Measurements from ENCODE around the gene PCBP3.
"Not testable (repeated sequence)": the region's sequence is repeated elsewhere in the genome, so short reads cannot be mapped to it uniquely, and the experiment has no call there.

PCBP3 gene

DNA sequence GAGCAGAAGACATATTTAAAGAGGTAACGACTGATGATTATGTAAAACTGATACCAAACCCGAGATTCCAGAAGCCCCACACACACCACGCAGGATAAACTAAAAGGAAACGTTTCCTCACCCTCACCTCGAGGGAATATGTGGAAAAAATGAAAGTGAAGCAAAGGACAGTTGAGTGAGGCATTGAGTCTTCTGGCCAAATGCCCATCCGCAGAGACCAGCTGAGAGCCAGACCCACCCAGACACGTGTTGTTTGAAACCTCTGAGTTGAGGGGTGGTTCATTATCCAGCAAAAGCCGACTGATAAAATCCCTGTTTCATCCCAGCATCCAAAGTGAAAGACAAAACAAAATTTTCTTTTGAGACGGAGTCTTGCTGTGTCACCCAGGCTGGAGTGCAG lies 29.6 kb upstream of the PCBP3 start:
- no peak for DNase-seq

DNA sequence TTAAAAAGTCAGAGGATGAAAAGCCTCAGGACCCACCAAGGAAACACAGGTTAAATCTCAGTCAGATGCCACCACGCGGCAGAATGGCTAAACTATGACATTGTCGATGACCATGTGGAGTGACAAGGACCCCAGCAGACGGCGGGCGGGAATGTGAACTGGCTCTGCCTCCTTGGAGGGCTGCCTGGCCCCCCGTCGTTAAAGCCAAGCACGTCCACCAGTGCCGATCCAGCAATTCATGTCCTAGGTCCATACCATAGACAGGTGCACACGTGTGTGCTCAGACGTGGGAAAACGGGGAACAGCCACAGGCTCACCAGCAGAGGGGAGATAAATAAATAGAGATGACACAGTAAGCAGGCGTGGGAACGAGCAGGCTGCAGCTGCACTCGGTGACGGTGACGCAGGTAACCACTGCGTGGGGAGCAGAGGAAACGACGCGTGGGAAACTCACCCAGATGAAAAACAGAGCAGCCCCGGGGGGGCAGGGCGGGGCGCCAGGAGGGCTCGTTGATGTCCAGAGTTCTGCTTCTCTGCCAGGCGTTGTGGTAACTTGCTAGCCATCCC lies 28.3 kb upstream of the PCBP3 start:
- no peak for DNase-seq

DNA sequence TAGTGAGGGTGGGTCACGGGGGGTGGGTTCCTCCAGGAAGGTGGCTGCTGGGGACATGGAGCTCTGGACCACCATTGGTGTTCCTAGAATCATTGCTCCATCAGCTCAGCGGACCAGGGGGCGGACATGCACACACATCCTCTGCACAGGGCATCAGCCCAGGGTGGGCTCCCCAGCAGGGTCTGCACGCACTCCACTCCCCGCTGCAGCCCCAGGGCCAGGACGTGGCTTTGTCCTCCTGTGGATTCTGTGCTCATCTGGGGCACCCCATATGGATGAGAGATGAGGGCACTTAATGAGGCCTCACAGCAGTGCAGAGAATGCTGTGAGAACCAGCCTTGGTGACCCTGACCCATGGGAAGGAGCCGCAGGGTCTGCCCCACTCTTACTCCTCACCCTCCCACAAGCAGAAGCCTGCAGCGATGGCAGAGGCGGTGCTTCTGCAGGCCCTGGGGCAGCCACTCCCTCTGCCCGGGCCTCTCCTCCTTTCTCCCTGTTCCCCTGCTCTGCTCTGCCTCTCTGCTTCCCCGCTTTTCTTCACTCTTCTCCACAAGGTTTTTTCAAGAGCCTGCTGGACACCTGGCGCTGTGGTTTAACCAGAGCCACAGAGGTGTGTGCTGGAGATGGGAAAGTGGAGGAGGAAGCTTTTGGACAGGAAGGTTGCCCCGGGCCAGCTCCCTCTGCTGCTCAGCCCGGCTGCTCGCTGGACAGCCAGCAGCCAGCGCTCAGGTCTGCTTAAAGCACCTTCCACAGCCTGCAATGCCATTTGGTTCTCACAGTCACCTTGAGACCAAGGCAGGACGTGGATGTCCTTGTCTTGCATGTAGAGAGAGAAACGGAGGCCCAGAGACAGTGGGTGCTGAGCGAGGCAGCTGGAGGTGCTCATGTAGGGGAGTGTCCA lies 26.3 kb upstream of the PCBP3 start:
- DNase-seq, result no peak

DNA sequence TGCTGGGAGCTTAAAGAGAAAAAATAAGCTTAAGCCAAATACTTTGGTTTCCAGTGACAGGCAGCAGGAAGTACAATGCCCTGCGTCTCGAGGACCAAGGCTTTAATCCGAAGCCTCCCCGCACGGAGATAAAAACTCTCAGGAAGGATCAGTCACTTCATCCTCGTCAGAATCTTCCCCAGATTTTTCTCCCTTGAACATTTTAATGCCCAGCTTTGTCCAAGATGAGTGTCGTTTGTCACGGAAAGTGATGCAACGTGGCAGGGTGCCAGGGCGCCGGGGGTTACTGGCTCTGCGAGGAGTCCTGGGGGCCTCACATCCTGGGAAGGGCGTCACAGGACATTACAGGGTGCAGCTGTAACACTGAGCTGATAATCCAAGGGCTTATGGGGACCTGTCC lies 25.2 kb upstream of the PCBP3 start:
- DNase-seq, result no peak

DNA sequence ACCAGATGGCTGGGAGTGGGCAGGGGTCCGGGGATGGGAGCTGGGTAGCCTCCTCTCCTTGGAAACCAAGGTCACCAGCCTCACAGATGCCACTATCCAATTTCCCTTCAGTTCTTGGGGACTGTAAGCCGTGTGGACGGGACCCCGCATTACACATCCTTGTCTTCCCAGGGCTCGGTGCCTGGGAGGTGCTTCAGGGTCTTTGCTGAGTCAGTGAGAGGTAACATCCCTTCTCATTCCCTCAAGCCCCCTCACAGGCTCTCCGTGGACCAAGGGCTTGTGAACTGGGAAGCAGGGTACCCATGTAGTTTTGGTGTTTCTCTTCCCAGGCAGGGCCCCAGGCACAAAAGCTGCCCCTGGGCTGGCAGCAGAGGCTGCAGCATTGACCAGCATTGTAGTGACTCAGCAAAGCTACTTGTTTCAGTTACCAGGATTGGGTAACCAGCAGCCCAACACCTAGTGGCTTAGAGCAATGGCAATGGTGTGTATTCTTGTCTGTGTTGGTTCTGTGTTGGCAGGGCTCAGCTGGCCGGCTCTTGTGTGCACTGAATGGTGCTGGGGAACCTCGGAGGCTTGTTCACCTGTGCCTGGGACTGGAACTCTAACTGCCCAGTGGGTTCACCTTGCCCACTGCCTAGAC lies 24.6 kb upstream of the PCBP3 start:
- DNase-seq, result no peak

DNA sequence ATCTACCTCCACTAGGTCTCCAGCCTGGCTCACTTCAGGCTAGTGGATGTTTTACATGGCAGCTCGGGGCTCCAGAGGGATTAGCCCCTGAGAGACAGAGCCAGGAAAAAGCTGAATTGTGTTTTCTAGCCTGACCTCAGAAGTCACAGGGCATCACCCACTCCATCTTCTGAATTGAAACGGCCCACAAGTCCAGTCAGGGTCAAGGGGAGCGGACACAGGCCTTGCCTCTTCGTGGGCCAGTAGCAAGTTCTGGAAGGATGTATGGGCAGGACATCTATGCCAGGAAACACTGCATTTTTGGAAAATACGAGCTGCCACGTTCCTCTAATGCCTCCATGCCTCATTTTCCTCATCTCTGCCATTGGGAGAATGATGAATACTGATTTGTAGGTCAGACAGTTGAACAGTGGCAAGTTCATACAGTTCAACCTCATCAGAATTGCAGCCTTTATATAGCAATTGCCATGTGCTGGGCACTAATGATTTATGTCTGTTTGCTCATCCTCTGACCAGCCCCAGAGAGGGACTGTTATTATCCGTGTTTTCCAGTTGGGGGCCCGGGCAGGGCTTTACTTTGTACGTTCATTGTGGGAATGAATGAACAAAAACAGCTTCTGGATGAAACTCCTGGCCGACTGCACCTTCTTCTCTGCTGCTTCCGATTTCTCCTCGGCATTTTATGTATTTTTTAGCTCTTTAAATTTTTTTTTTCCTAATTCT lies 23.2 kb upstream of the PCBP3 start:
- DNase-seq, result no peak

GRCh38 chr21:45621435-45622331 lies 21.8 kb upstream of the PCBP3 start:
- not testable (repeated sequence) for DNase-seq

DNA sequence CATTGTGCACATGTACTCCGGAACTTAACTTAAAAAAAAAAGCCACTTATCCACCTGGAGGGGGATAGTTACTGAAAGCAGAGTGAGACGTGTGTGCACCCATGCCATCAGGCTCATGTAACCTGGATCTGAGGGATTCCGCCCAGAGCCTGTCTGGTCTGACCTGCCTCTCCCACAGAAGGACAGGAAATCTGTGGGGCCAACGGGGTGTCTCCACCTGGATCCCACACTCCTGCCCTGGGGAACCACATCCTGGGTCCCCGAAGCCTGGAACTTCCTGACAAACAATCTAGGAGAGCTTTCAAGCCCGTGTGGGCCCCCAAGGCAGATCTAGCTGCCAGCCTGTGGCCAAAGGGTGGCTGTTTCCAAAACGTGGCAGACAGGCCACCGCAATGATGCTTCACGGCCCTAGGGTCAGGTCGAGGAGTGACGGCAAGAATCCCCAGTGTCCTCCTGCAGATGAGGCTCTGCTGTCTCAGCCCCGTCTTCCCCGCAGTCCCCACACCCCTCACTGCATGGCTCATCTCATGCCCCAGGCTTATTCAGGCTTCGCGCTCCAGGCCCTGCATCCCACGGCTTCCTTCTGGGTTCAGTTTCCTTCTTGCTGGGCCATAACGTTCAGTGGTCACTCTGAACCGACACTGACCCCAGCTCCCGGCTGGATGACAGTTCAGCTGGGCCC lies 21.0 kb upstream of the PCBP3 start:
- DNase-seq, result no peak

GRCh38 chr21:45623436-45623835 lies 20.1 kb upstream of the PCBP3 start:
- no peak for DNase-seq

DNA sequence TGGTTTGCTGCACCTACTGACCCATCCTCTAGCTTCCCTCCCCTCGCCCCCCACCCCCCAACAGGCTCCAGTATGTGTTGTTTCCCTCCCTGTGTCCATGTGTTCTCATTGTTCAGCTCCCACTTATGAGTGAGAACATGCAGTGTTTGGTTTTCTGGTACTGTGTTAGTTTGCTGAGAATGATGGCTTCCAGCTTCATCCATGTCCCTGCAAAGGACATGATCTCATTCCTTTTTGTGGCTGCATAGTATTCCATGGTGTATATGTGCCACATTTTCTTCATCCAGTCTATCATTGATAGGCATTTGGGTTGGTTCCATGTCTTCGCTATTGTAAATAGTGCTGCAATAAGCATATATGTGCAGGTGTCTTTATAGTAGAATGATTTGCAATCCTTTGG lies 17.4 kb upstream of the PCBP3 start:
- not testable (repeated sequence) for DNase-seq

DNA sequence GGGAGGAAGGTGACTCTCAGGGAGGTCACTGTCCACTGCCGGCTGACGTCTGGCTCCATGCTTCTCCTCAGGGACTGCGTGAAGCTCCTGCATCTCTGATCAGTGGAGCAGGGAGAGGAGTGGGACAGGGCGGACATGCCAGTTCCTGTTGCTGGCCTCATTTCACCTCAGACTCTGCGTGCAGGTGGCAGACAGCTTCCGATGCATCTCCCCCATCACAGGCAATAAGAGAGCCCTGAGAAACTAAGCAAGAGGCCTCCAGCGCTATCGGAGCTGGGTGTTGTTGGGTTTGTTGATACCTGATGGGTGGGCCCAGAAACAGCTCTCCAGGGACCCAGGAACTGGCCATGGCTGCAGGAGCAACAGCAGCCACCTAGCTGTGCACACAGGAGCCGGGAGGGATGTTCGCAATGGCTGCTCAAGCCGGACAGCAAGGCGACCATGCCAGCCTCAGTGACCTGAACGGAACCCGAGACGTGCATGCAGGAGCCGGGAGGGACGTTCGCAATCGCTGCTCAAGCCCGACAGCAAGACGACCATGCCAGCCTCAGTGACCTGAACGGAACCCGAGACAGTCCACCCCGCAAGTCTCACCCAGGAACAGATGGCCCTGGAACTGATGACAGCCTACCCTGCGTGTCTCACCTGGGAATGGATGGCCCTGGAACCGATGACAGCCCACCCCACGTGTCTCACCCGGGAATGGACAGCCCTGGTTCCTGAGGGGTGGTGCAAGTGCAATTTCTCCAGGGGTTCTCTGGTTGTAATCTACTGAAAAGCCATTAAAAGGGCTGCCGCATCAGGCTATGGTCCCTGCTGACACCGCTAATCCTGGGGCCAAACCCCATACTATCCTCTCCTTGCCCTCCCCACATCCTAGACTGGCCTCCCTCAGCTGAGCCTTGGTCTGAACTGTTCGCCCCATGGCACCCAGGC lies 14.2 kb upstream of the PCBP3 start:
- DNase-seq, result no peak

- DNase-seq, result no peak
Observed at GRCh38 chr21:45630066-45630694, 13.3 kb upstream of the PCBP3 start.

- no peak for DNase-seq
Observed at GRCh38 chr21:45630876-45631275, 12.6 kb upstream of the PCBP3 start.

DNA sequence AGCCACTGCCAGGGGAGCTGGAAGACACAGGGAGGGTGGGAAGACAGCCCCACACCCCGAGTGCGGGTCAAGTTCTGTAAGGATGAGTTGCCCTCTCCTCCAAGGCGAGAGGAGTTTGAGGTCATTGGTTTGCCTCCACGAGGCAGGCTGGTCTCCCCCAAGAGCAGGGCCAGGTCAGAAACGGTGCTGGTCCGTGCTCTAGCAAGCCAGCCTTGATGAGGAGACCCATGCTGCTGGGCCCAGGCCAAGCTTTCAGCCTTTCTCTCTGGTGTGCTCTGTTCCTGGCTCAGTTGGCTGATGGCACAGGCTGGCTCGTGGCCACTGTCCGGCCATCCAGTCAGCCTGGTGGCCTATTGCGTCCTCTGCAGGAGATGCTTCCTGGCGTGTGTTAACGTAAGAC lies 12.0 kb upstream of the PCBP3 start:
- DNase-seq, result no peak

DNA sequence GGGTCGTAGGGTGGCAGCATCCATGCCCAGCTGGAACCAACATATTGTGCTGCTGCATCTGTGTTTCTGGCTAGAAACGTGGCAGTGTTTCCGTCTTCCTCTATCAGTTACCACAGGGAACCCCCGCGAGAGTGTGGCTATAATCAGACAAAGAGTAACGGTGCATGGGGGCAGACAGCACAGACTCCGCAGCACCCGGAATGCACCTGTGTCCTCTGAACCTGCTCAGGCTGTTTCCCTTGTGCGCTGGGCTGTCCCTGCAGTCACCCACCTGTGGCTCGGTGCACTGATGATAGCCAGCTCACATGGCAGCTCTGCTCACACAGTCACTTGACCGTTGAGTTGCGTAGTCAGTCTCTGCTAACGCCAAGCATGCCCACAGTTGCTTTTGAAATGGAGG lies 11.4 kb upstream of the PCBP3 start:
- no peak for DNase-seq

- no peak for DNase-seq
Observed at GRCh38 chr21:45632637-45633251, 10.8 kb upstream of the PCBP3 start.

GRCh38 chr21:45634511-45635183 lies 8.9 kb upstream of the PCBP3 start:
- no peak for DNase-seq

DNA sequence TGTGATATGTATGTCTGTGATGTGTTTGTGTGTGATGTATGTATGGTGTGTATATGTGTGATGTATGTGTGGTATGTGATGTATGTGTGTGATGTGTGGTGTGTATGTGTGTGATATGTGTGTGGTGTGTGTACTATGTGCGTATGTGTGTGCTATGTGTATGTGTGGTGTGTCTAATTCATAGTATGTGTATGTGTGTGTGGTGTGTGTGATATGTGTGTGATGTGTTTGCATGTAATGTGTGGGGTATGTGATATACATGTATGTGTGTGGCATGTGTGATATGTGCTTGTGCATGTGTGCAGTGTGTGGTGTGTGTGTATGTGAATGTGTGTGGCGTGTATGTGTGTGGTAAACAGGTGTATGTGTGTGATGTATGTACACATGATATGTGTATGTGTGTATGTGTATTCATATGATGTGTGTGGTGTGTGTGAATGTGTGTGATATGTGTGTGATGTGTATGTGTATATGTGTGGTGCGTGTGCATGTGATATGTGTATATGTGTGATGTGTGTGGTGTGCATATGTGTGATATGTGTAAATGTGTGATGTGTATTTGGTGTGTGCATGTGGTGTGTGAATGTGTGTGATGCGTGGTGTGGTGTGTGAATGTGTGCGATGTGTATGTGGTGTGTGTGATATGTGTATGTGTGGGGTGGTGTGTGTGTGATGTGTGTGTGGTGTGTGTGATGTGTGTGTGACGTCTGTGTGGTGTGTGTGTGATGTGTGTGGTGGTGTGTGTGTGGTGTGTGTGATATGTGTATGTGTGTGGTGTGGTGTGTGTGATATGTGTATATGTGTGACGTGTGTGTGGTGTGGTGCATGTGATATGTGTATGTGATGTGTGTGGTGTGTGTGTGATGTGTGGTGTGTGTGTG lies 8.0 kb upstream of the PCBP3 start:
- DNase-seq, result no peak
